Measurements from ENCODE around the gene SFXN5. TPM values are rescaled to one million over a fixed set of nuclear protein-coding genes. Genes with fewer than 3 reads are reported as not detected.

Gene SFXN5
- total RNA-seq, 1 donor from 2014 or later: 9.3 TPM

- TF ChIP-seq CTCF (IDR thresholded peaks at IDR 0.05): no peak
- Histone ChIP-seq H3K36me3 (no peaks in the 10 kb centered on the region), H3K4me1 (no peaks in the 10 kb centered on the region), H3K27ac (no peak overlapping the region), H3K27me3 (no peaks in the 10 kb centered on the region), H3K9me3 (no peaks in the 10 kb centered on the region), H3K4me3 (no peak overlapping the region)
- intact Hi-C loops (cut with DNase I): no loop called here
- DNase-seq (ENCODE audit: low spot score in 2 of 2): no peak
Observed at GRCh38 chr2:72956050-72956395, 115.5 kb downstream of the SFXN5 start.

GRCh38 chr2:72955228-72956049 is 116.1 kb downstream of the SFXN5 start:
- no peaks in the 10 kb centered on the region for H3K27me3 ChIP-seq
- TF ChIP-seq CTCF (IDR thresholded peaks at IDR 0.05): no peak
- no peak overlapping the region for H3K27ac ChIP-seq
- no peaks in the 10 kb centered on the region for H3K9me3 ChIP-seq
- H3K4me3 ChIP-seq: no peak overlapping the region
- no peak for DNase-seq (ENCODE audit: low spot score in 2 of 2)
- intact Hi-C loops (cut with DNase I): no loop called here
- H3K4me1 ChIP-seq: no peaks in the 10 kb centered on the region
- H3K36me3 ChIP-seq: no peaks in the 10 kb centered on the region

GRCh38 chr2:72954376-72955227 is 116.9 kb downstream of the SFXN5 start:
- intact Hi-C loops (cut with DNase I): no loop called here
- no peak for TF ChIP-seq CTCF (IDR thresholded peaks at IDR 0.05)
- no peak overlapping the region for H3K4me3 ChIP-seq

GRCh38 chr2:72953976-72954375 is 117.5 kb downstream of the SFXN5 start:
- H3K36me3 ChIP-seq: no peaks in the 10 kb centered on the region

More at GRCh38 chr2:72954376-72955227, 116.9 kb downstream of the SFXN5 start:
- Histone ChIP-seq H3K27ac (no peak overlapping the region), H3K27me3 (no peaks in the 10 kb centered on the region), H3K36me3 (no peaks in the 10 kb centered on the region), H3K4me1 (no peaks in the 10 kb centered on the region), H3K9me3 (no peaks in the 10 kb centered on the region)
- DNase-seq (ENCODE audit: low spot score in 2 of 2): no peak

GRCh38 chr2:72953528-72953927 is 118.0 kb downstream of the SFXN5 start:
- no peaks in the 10 kb centered on the region for H3K27me3 ChIP-seq
- H3K27ac ChIP-seq: no peak overlapping the region
- no peak overlapping the region for H3K4me3 ChIP-seq
- no peak for TF ChIP-seq CTCF (IDR thresholded peaks at IDR 0.05)
- no peaks in the 10 kb centered on the region for H3K9me3 ChIP-seq
- intact Hi-C loops (cut with DNase I): no loop called here
- H3K4me1 ChIP-seq: no peaks in the 10 kb centered on the region
- H3K36me3 ChIP-seq: no peaks in the 10 kb centered on the region
- DNase-seq (ENCODE audit: low spot score in 2 of 2): no peak

More at GRCh38 chr2:72953976-72954375, 117.5 kb downstream of the SFXN5 start:
- no peak for TF ChIP-seq CTCF (IDR thresholded peaks at IDR 0.05)
- no peaks in the 10 kb centered on the region for H3K9me3 ChIP-seq
- intact Hi-C loops (cut with DNase I): no loop called here
- H3K4me1 ChIP-seq: no peaks in the 10 kb centered on the region
- no peak overlapping the region for H3K4me3 ChIP-seq
- no peak overlapping the region for H3K27ac ChIP-seq
- H3K27me3 ChIP-seq: no peaks in the 10 kb centered on the region
- DNase-seq (ENCODE audit: low spot score in 2 of 2): no peak
